Measurements from ENCODE around the gene GPR132.

- TF ChIP-seq CTCF (optimal IDR thresholded peaks at IDR 0.05 in 1 of 3, IDR thresholded peaks at IDR 0.05 in 1 of 3, conservative IDR thresholded peaks at IDR 0.05 in 1 of 3; ENCODE audit: extremely low read depth in 1 of 3, insufficient read depth in 2 of 3, low read length in 3 of 3) (no peak), EZH2 (IDR thresholded peaks at IDR 0.05; ENCODE audit: low read length) (no peak)
These were observed 12.4 kb upstream of the GPR132 start for GRCh38 chr14:105077649-105077995.
